Thyroid gland (tissue), 4 donors: ENCODE data around the gene TMEM186.

Experiments
- CTCF ChIP-seq, 6 experiments: fragments of 200-600 bp in 3 of 6; fragments of 450-650 bp in 3 of 6; sonication (generic) in 3 of 6; IDR thresholded peaks; one replicate each; pipeline ENCODE4 v1.5.1; 2016 to 2019; ENCODE audit warnings: antibody characterized with exemption in 6 of 6, mild to moderate bottlenecking in 2 of 6, inconsistent platforms in 1 of 6, moderate library complexity in 1 of 6
- POLR2A ChIP-seq, 2 donors: fragments of 450-650 bp; IDR thresholded peaks; one replicate each; pipeline ENCODE4 v1.6.1; 2017; ENCODE audit warnings: antibody characterized with exemption in 2 of 2, mild to moderate bottlenecking in 2 of 2, moderate library complexity in 1 of 2

GRCh38 chr16:8774208-8774607 is 23.2 kb downstream of the TMEM186 start:
- TF ChIP-seq POLR2A (IDR thresholded peaks at IDR 0.05) (no peak), CTCF (IDR thresholded peaks at IDR 0.05) (no peak)
